H1 (cell line): ENCODE data around the gene MS4A15. TPM values are rescaled to one million over a fixed set of nuclear protein-coding genes. Genes with fewer than 3 reads are reported as not detected.

ENCODE experiments used
- CTCF ChIA-PET: fragments of 300-600 bp; sonication (Branson Sonifier 250); formaldehyde crosslinking; loops from one replicate; lab custom pipeline; 2021; ENCODE audit not compliant: partially characterized antibody; lab: Charles Lee
- POLR2A ChIA-PET: fragments of 300-600 bp; sonication (Branson Sonifier 250); formaldehyde crosslinking; loops from one replicate; lab custom pipeline; 2021; ENCODE audit warnings: inconsistent platforms; ENCODE audit not compliant: partially characterized antibody; lab: Charles Lee
- DNase-seq, 2 experiments: peaks; one replicate each; pipeline versions ENCODE4 v3.0.0 to v3.0.0-alpha.2; 2010 to 2022; ENCODE audit warnings: low spot score in 2 of 2, low read depth in 1 of 2, mixed read lengths in 1 of 2
- FAIRE-seq: peaks from 2 replicates; lab custom pipeline; 2011; peaks lifted over from hg19 to GRCh38; lab: Jason Lieb, UNC
- H2AFZ ChIP-seq: 2 replicates; pipeline ENCODE4 v1.8.1; 2012; ENCODE audit warnings: low read length, inconsistent platforms
- H2AK5ac ChIP-seq: 2 replicates; pipeline ENCODE4 v1.6.1; 2013; ENCODE audit warnings: low read depth, low read length
- H2BK120ac ChIP-seq: replicated peaks from 2 replicates; pipeline ENCODE3; 2013; ENCODE audit warnings: low read depth, low read length, inconsistent platforms
- H2BK12ac ChIP-seq: 2 replicates; pipeline ENCODE4 v1.6.1; 2013; ENCODE audit warnings: low read depth, low read length
- H2BK15ac ChIP-seq: 2 replicates; pipeline ENCODE4 v1.6.1; 2013; ENCODE audit warnings: low read length
- H2BK20ac ChIP-seq: 2 replicates; pipeline ENCODE4 v1.6.1; 2013; ENCODE audit warnings: low read length
- H2BK5ac ChIP-seq: 2 replicates; pipeline ENCODE4 v1.6.1; 2013; ENCODE audit warnings: low read depth, low read length
- H3K14ac ChIP-seq: 2 replicates; pipeline ENCODE4 v1.6.1; 2013; ENCODE audit warnings: inconsistent platforms; ENCODE audit not compliant: insufficient read length
- H3K18ac ChIP-seq: 2 replicates; pipeline ENCODE4 v1.6.1; 2013; ENCODE audit warnings: low read length; ENCODE audit errors: extremely low read depth
- H3K23ac ChIP-seq: 2 replicates; pipeline ENCODE4 v1.6.1; 2013; ENCODE audit warnings: inconsistent platforms; ENCODE audit not compliant: insufficient read length
- H3K23me2 ChIP-seq: 2 replicates; pipeline ENCODE4 v1.6.1; 2013; ENCODE audit warnings: low read depth, low read length
- H3K27ac ChIP-seq: 2 replicates; pipeline ENCODE4 v1.6.1; 2011; ENCODE audit warnings: low read depth, low read length, inconsistent platforms
- H3K27me3 ChIP-seq, 4 experiments: replicated peaks in 1 of 4; 1 replicate in 1 of 4; 2 replicates in 3 of 4; pipeline versions ENCODE4 v1.6.1 to v1.8.1; 2011 to 2013; ENCODE audit warnings: low read length in 3 of 4, mild to moderate bottlenecking in 3 of 4, inconsistent platforms in 2 of 4, mixed read lengths in 2 of 4, moderate library complexity in 1 of 4; ENCODE audit not compliant: control insufficient read depth in 3 of 4, insufficient read depth in 3 of 4; ENCODE audit errors: extremely low read depth in 1 of 4
- H3K36me3 ChIP-seq, 4 experiments: 2 replicates each; pipeline versions ENCODE4 v1.6.1 to v1.8.1; 2011 to 2013; ENCODE audit warnings: mild to moderate bottlenecking in 4 of 4, low read length in 3 of 4, moderate library complexity in 2 of 4, control low read depth in 1 of 4, inconsistent platforms in 1 of 4; ENCODE audit not compliant: insufficient read depth in 4 of 4, control insufficient read depth in 2 of 4
- H3K4ac ChIP-seq: replicated peaks from 2 replicates; pipeline ENCODE3; 2013; ENCODE audit warnings: low read length, low read depth, mixed read lengths, inconsistent platforms; ENCODE audit not compliant: insufficient read length
- H3K4me1 ChIP-seq, 4 experiments: replicated peaks in 1 of 4; 1 replicate in 1 of 4; 2 replicates in 3 of 4; pipeline versions ENCODE4 v1.6.1 to v1.8.1; 2011 to 2013; ENCODE audit warnings: low read length in 3 of 4, inconsistent platforms in 2 of 4, mixed read lengths in 1 of 4; ENCODE audit not compliant: insufficient read depth in 4 of 4, control insufficient read depth in 3 of 4
- H3K4me2 ChIP-seq, 2 experiments: 2 replicates each; pipeline versions ENCODE4 v1.6.1 to v1.8.1; 2011 to 2013; ENCODE audit warnings: low read depth in 2 of 2, low read length in 2 of 2, control low read depth in 1 of 2, inconsistent platforms in 1 of 2, mild to moderate bottlenecking in 1 of 2; ENCODE audit not compliant: insufficient read depth in 1 of 2
- H3K4me3 ChIP-seq, 4 experiments: fragments of 200-600, 300-600 bp in 1 of 4; sonication (generic), shearing (Covaris generic), sonication (Bioruptor Twin) in 1 of 4; 2 replicates each; pipeline versions ENCODE4 v1.5.1 to v1.8.1; 2011 to 2016; ENCODE audit warnings: low read length in 4 of 4, low read depth in 3 of 4, control low read depth in 2 of 4, inconsistent platforms in 2 of 4, mild to moderate bottlenecking in 2 of 4, mixed read lengths in 1 of 4, moderate library complexity in 1 of 4; ENCODE audit not compliant: insufficient read depth in 2 of 4; ENCODE audit errors: extremely low read depth in 1 of 4
- H3K56ac ChIP-seq: replicated peaks from 2 replicates; pipeline ENCODE3; 2013; ENCODE audit warnings: low read depth, mild to moderate bottlenecking, mixed read lengths, low read length, inconsistent platforms; ENCODE audit not compliant: insufficient read length
- H3K79me1 ChIP-seq: 2 replicates; pipeline ENCODE4 v1.6.1; 2013; ENCODE audit warnings: low read depth, low read length, control low read depth
- H3K79me2 ChIP-seq, 2 experiments: 2 replicates each; pipeline versions ENCODE4 v1.6.1 to v1.8.1; 2012 to 2013; ENCODE audit warnings: low read length in 2 of 2, mild to moderate bottlenecking in 2 of 2, inconsistent platforms in 1 of 2; ENCODE audit not compliant: insufficient read depth in 2 of 2, control insufficient read depth in 1 of 2
- H3K9ac ChIP-seq, 4 experiments: replicated peaks in 1 of 4; 1 replicate in 1 of 4; 2 replicates in 3 of 4; pipeline versions ENCODE4 v1.6.1 to v1.8.1; 2011 to 2013; ENCODE audit warnings: low read depth in 3 of 4, low read length in 3 of 4, control low read depth in 2 of 4, mild to moderate bottlenecking in 2 of 4, moderate library complexity in 2 of 4, inconsistent platforms in 1 of 4; ENCODE audit errors: extremely low read depth in 1 of 4
- H3K9me3 ChIP-seq, 2 experiments: 2 replicates each; pipeline versions ENCODE4 v1.6.1 to v1.8.1; 2012 to 2013; ENCODE audit warnings: mild to moderate bottlenecking in 2 of 2, moderate library complexity in 2 of 2, control low read depth in 1 of 2, inconsistent platforms in 1 of 2, low read depth in 1 of 2, low read length in 1 of 2, mixed read lengths in 1 of 2; ENCODE audit not compliant: insufficient read depth in 2 of 2
- H4K20me1 ChIP-seq, 2 experiments: replicated peaks in 1 of 2; 2 replicates each; pipeline versions ENCODE3 to v1.8.1; 2011 to 2013; ENCODE audit warnings: inconsistent platforms in 2 of 2, low read length in 2 of 2, mild to moderate bottlenecking in 1 of 2; ENCODE audit not compliant: insufficient read depth in 2 of 2, control insufficient read depth in 1 of 2
- H4K5ac ChIP-seq: 2 replicates; pipeline ENCODE4 v1.6.1; 2013; ENCODE audit warnings: low read length, low read depth, mixed read lengths, inconsistent platforms; ENCODE audit not compliant: insufficient read length
- H4K8ac ChIP-seq: 2 replicates; pipeline ENCODE4 v1.8.0; 2013; ENCODE audit warnings: mild to moderate bottlenecking, moderate library complexity, low read length, inconsistent platforms; ENCODE audit not compliant: insufficient read depth; ENCODE audit errors: extremely low read depth
- H4K91ac ChIP-seq: replicated peaks from 2 replicates; pipeline ENCODE3; 2013; ENCODE audit warnings: low read length, mixed read lengths, inconsistent platforms; ENCODE audit not compliant: insufficient read length
- CTCF ChIP-seq, 3 experiments: IDR thresholded peaks; 1 replicate in 2 of 3; 2 replicates in 1 of 3; pipeline versions ENCODE4 v1.5.1 to v1.6.1; 2011; ENCODE audit warnings: low read length in 3 of 3, mild to moderate bottlenecking in 3 of 3, inconsistent platforms in 2 of 3, low read depth in 1 of 3, moderate library complexity in 1 of 3; ENCODE audit not compliant: insufficient read depth in 1 of 3; ENCODE audit errors: control extremely low read depth in 1 of 3
- FOSL1 ChIP-seq: IDR thresholded peaks from 2 replicates; pipeline ENCODE4 v1.6.1; 2011; ENCODE audit warnings: mild to moderate bottlenecking, low read depth, low read length, moderate library complexity; ENCODE audit not compliant: insufficient read depth
- SIN3A ChIP-seq, 2 experiments: IDR thresholded peaks in 1 of 2; conservative IDR thresholded peaks in 1 of 2; 2 replicates each; pipeline ENCODE4 v1.6.1; 2011 to 2012; ENCODE audit warnings: low read length in 2 of 2, improper control_type of control experiment in 1 of 2, low read depth in 1 of 2, mild to moderate bottlenecking in 1 of 2
- TBP ChIP-seq: IDR thresholded peaks from 2 replicates; pipeline ENCODE4 v1.6.1; 2011; ENCODE audit warnings: low read depth, low read length, improper control_type of control experiment
- TEAD4 ChIP-seq: IDR thresholded peaks from 2 replicates; pipeline ENCODE4 v1.6.1; 2012; ENCODE audit warnings: low read depth, low read length, inconsistent platforms, mixed read lengths
- USF2 ChIP-seq: IDR thresholded peaks from 2 replicates; pipeline ENCODE4 v1.6.1; 2011; ENCODE audit warnings: low read length, improper control_type of control experiment
- WGBS, 2 experiments: shearing (Covaris generic) in 1 of 2; methylation state at CpG; one replicate each; pipeline versions ENCODE4 v1.1.6 to v1.1.7; 2013 to 2015; ENCODE audit warnings: low lambda C conversion rate in 2 of 2, mixed read lengths in 2 of 2, inconsistent platforms in 1 of 2, low coverage in 1 of 2, missing lambda C conversion rate in 1 of 2; ENCODE audit not compliant: insufficient replicate concordance in 2 of 2, insufficient coverage in 1 of 2, insufficient read length in 1 of 2; ENCODE audit errors: extremely low coverage in 1 of 2, missing lambda C conversion rate in 1 of 2; 5-methylcytosine and 5-hydroxymethylcytosine counted together
- polyA plus RNA-seq, 7 experiments: library from polyadenylated mRNA; depleted of rRNA in 3 of 7; stranded (reverse) in 5 of 7; unstranded in 2 of 7; fragments of >200 nt in 5 of 7; fragments of 200-250 nt in 2 of 7; gene quantifications; 1 replicate in 5 of 7; 2 replicates in 1 of 7; 4 replicates in 1 of 7; pipeline versions ENCODE4 v1.2.1 to v1.2.3, GENCODE V29; 2011 to 2013; ENCODE audit warnings: missing spikeins in 2 of 7, mixed read lengths in 2 of 7
- total RNA-seq: library from RNA; stranded (reverse); fragmentation: NEBNext Ultra II Directional; extraction: Animal tissue kit (Norgen Biotek cat#: 25700); gene quantifications from 2 replicates; pipeline ENCODE4 v1.2.1, GENCODE V29; 2021
- TF ChIP-seq, protein P1 (sequence below): IDR thresholded peaks from 2 replicates; pipeline ENCODE4 v1.6.1; 2012; ENCODE audit warnings: inconsistent platforms

Gene MS4A15
- total and polyA plus RNA-seq, 2 of the 8 experiments (the other 6 are each of a cell fraction or from before 2014, with no cell fraction given): 0.15 to 0.17 TPM

DNA sequence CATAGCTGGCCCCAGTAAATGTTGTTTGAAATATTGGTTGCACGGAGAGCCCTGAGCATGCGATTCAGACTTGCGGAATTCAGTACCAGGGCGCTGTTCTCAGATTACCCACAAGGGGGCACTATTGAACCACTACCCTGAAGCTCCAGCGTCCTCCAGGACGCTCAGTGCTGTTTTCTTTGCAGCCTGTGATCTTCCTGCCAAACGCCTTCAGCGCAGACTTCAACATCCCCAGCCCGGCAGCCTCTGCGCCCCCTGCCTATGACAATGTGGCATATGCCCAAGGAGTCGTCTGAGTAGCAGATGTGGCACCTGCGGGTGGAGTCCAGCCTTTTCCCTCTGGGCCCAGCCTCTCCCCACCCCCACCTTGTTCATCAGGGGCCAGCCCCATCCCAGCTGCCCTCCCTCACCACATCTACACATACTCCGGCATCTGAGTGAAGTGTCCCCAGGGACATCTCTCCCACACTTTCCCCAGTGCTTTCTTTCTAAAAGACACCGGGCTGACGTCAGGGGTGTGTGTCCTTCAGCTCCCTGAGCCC lies 18.8 kb downstream of the MS4A15 start:
- Histone ChIP-seq H2BK15ac (no peak overlapping the region), H4K20me1 (no peaks in the 10 kb centered on the region), H3K27ac (no peak overlapping the region), H3K4me2 (no peak overlapping the region), H2AK5ac (no peak overlapping the region), H3K4me1 (no peaks in the 10 kb centered on the region; a peak in 1 of 7 replicates), H3K9me3 (0 out of 4 replicates have a peak, but pooled peaks cover 0 to 3% of the 10 kb centered on the region in 2 experiments), H3K4me3 (no peak overlapping the region), H3K23me2 (no peaks in the 10 kb centered on the region), H4K91ac (no peak overlapping the region), H2BK5ac (no peak overlapping the region), H3K18ac (no peak overlapping the region; the same call in 1 of the 2 replicates), H2BK20ac (no peak overlapping the region), H4K5ac (no peak overlapping the region), H3K27me3 (no peaks in the 10 kb centered on the region), H2AFZ (no peak overlapping the region), H2BK12ac (no peak overlapping the region), H3K23ac (no peak overlapping the region), H3K9ac (no peak overlapping the region), H3K4ac (no peak overlapping the region), H3K56ac (no peak overlapping the region), H4K8ac (no peak overlapping the region), H3K79me1 (no peaks in the 10 kb centered on the region), H2BK120ac (no peak overlapping the region), H3K36me3 (no peaks in the 10 kb centered on the region), H3K79me2 (no peaks in the 10 kb centered on the region), H3K14ac (no peak overlapping the region)
- WGBS, 2 experiments: 22% methylated on average over 15 of the region's 15 CpGs; no CpG with 5 or more reads in 1 of the 2 experiments
- CTCF ChIA-PET: interaction anchor here (0.7 to 11.8 kb wide), 42 partner anchors 8 to 347 kb away, joined by 3 to 145 read pairs (median 4); partner anchors contain the start of genes MS4A10 and MS4A15
- FAIRE-seq (peak; percentile 70), DNase-seq (peak; percentile 90 to 94)
- POLR2A ChIA-PET: interaction anchor here (1.3 to 1.9 kb wide), 2 partner anchors 11 to 112 kb away, joined by 4 to 5 read pairs; no protein-coding TSS in a partner anchor
- TF ChIP-seq CTCF (IDR thresholded peaks at IDR 0.05; ENCODE audit: control extremely low read depth in 1 of 3, insufficient read depth in 1 of 3, low read depth in 1 of 3, low read length in 3 of 3) (peak; percentile 65 to 96 (median 93)), TEAD4 (peak; percentile 71; the same call in 1 of the 2 replicates), FOSL1 (no peak), USF2 (no peak), TBP (0 out of 2 replicates have a peak, but pooled peaks have one; percentile 29), SIN3A (conservative IDR thresholded peaks at IDR 0.05 in 1 of 2, IDR thresholded peaks at IDR 0.05 in 1 of 2; ENCODE audit: low read depth in 1 of 2, low read length in 2 of 2) (0 out of 4 replicates have a peak, but pooled peaks of 1 of the 2 experiments have one; percentile 52)
- TF ChIP-seq, protein P1, sequence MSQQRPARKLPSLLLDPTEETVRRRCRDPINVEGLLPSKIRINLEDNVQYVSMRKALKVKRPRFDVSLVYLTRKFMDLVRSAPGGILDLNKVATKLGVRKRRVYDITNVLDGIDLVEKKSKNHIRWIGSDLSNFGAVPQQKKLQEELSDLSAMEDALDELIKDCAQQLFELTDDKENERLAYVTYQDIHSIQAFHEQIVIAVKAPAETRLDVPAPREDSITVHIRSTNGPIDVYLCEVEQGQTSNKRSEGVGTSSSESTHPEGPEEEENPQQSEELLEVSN: 0 out of 2 replicates have a peak, but pooled peaks have one; percentile 14
